HG03571 (cell line): ENCODE data around the gene HNRNPL.
"Not testable (repeated sequence)": the region's sequence is repeated elsewhere in the genome, so short reads cannot be mapped to it uniquely, and the experiment has no call there.

Source experiments
- ATAC-seq: cut with Tn5 transposase; IDR thresholded peaks from one replicate; pipeline ENCODE4 v1.9.1; 2021; ENCODE audit not compliant: unreplicated experiment

HNRNPL gene

DNA sequence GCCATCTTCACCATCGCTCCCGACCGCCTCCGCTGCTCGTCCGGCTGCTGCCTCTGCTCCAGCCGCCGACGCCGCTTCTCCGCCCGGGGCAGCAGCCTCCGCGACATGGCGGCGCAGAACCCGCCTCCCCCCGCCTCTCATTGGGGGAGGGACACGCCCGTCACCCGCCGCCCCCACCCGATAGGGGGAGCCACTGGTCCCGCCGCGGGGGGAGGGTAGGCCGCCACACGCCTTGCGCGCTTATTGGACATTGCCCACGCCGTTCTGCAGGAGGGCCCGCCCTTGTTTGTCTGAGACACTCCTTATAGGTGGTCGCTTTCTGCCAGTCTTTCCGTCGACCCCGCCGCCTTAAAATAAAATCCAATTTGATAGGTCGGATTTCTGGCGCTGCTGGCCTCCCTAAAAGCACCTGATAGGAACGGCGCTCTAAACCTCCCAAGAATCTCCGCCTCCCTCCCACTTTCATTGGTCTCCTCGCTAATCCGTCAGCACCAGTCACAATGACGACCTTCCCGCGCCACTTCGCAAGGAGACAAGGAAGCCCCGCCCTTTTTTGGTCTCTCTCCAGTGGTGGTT lies at the start of gene HNRNPL:
Gene HNRNPL, minus strand, starts transcription at position 127 of the 576 bp plus-strand sequence. Its CDS starts 20 bp downstream, at position 107.
- peak; percentile 48 for ATAC-seq

DNA sequence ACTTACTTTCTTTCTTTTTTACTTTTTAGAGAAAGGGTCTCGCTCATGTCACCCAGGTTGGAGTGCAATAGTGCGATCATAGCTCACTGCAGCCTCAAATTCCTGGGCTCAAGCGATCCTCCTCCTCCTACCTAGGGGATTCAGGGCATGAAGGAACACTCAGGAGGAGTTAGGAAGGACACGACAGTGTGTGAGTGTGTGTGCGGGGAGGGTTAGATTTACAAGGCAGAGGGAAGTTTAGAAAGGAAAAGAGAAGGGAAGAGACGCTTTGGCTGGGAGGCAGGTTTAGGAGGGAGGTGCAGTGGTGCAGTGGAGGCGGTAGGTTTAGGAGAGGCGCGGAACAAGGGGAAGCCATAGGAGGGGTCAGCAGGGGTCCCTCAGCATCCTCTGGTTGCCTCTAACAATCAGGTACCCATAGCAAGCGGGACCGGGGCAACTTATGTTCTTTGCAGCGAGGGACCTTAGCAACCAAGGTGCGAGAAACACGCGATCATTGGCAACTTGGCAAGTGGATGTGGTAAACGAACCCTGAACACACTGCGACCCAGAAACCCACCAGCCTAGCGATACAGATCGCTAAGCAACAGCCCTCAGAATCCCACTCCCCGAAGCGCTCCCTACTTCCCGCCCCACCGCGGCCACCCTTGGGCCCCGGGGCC lies 49.1 kb upstream of the HNRNPL start:
- peak; percentile 2 for ATAC-seq

DNA sequence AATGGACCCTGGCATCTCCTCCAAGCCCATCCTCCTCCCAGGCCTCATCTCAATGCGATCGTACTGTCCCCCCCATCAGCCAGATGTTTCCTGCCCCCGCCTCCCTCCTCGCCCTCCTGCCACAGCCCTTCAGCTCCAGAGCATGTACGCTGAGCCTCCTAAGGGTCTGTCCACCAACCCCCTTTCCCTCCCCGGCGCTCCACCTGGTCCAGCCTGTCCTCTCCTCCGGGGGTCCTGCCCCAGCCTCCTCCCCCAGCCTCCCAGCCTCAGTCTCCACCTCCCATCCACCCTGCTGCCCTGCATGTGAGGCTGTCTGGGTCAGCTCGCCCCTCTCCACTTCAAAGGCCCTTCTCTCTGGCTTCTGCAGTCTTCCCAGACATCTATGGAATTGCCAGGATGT lies 45.2 kb upstream of the HNRNPL start:
- no peak for ATAC-seq

- no peak for ATAC-seq
Measured at GRCh38 chr19:38893341-38893771, 43.6 kb upstream of the HNRNPL start.

- no peak for ATAC-seq
Measured at GRCh38 chr19:38892841-38893240, 43.1 kb upstream of the HNRNPL start.

- no peak for ATAC-seq
Measured at GRCh38 chr19:38891771-38892170, 42.0 kb upstream of the HNRNPL start.

GRCh38 chr19:38890686-38891085 lies 40.9 kb upstream of the HNRNPL start:
- no peak for ATAC-seq

GRCh38 chr19:38889803-38890202 lies 40.0 kb upstream of the HNRNPL start:
- ATAC-seq = no peak

DNA sequence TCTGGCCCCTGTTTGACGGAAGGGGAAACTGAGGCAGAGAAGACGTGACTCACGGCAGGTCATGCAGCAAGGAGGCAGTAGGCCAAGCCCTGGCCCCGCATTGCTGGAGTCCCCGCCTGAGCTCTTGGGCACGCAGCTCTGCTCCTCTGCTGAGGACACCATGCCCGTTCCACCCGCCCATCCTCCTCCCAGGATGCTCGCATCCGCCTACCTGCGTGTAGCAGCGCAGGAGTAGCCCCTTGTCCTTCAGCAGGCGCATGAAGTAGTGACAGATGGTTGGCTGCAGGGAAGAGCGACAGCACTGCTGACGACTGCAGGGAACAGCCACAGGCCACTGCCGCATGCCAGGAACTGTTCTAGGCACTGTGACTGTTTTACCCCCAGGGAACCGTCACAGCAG lies 39.1 kb upstream of the HNRNPL start:
- no peak for ATAC-seq

DNA sequence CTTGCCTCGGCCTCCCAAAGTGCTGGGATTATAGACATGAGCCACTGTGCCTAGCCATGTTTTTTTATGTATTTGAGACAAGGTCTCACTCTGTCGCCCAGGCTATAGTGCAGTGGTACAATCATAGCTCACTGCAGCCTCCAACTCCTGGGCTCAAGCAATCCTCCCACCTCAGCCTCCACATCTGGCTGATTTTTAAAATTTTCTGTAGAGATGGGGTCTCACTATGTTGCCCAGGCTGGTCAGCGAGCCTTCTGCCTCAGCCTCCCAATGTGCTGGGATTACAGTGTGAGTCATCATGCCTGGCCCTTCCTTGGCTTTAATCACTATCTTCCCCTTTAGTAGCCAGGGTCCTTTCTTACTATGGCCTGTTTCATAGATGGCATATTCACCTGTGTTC lies 34.9 kb upstream of the HNRNPL start:
- ATAC-seq = not testable (repeated sequence)

- no peak for ATAC-seq
Measured at GRCh38 chr19:38883286-38883685, 33.5 kb upstream of the HNRNPL start.

DNA sequence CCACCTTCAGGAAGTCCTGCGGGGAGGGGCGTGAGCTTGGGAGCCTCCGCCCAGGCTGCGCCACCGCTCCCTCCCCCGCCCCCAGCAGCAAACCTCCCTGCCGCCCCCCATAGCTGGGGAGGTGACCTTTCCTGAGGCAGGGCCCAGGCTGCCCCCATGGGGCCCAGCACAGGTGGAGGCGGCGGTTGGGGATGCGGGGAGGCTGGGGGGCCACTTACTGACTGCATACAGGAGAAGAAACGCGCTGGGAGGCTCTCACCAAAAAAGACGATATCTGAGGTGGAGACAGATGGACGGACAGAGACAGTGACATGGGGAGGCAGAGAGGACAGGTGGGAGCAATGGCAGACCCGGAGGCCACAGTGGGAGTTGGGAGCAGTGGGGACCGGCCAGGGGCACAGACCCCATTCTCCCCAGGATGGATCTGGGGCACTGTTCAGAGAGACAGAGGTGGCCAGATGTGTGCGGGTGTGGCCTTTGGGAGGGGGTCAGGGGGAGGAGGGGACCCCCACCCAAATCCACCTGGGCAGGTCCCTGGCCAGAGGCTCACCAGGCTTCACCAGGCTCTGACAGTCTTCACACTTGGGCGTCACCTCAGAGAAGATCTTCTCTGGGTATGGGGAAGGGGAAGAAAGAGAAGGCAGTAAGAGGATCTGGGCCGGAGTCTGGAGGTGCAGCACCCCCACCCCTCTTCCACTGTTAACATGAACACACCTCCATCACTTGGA lies 31.3 kb upstream of the HNRNPL start:
- ATAC-seq = no peak

- no peak for ATAC-seq
Measured at GRCh38 chr19:38880076-38880881, 30.5 kb upstream of the HNRNPL start.

DNA sequence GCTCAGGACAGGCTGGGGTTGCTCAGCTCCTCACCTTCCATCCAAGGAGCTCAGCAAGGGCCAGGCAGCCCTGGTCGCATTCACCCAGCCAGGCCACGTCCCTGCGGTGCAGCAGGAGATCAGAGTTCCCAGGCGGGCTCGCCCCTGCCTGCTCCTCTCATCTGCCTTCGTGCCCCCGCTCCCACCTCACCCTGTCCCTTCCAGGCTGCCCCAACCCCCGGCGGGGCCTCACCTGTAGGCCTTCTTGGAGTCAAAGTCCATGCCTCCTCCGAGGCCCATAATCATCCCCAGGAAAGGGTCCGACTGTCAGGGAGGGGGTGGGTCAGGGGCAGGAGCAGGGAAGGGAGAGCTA lies 29.6 kb upstream of the HNRNPL start:
- ATAC-seq = no peak

- no peak for ATAC-seq
Measured at GRCh38 chr19:38878575-38879399, 29.0 kb upstream of the HNRNPL start.

GRCh38 chr19:38877781-38878574 lies 28.2 kb upstream of the HNRNPL start, which contains the start of gene RINL:
Gene RINL (minus strand): TSS chr19:38878275. CDS start chr19:38876742, 1,533 bp downstream.
- ATAC-seq = no peak

DNA sequence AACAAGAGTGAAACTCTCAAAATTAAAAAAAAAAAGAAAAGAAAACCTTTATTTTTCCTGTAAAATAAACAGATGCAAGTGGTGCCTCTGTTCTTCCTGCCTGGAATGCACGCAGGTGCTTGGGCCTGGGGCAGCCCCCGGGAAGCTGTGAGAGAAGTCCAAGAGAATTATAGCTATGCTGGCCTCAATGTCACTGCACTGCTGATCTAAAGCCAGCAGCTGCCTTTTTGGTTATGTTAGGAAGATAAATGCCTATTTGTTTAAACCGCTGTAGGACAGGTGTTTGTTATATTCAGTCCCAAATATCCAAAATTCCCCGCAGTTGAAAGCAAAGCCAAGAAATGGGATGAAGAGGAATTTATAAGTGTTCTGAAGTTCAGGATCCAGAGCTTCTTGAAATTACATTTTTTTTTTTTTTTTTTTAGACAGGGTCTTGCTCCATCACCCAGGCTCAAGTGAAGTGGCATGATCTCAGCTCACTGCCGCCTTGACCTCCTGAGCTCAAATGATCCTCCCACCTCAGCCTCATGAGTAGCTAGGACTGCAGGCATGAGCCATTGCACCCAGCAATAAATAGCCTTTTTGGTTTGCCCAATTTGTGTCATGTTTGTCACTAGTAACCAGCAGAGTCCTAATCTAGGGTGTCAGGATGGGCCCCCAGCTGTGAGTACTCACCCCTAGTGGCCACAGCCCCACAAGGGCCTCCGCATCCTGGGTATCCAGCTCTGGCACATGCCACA lies 26.0 kb upstream of the HNRNPL start:
- ATAC-seq = no peak

DNA sequence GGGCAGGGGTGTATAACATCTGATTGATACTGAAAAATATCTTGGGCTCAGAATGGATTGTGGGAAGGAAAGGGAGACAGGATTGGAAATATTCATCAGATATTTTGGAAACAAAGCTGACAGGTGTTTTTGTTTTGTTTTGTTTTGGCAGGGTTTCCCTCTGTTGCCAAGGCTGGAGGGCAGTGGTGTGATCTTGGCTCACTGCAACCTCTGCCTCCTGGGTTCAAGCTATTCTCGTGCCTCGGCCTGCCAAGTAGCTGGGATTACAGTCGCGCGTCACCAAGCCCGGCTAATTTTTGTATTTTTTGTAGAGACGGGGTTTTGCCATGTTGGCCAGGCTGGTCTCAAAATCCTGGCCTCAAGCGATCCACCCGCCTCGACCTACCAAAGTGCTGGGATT lies 23.6 kb upstream of the HNRNPL start:
- not testable (repeated sequence) for ATAC-seq

DNA sequence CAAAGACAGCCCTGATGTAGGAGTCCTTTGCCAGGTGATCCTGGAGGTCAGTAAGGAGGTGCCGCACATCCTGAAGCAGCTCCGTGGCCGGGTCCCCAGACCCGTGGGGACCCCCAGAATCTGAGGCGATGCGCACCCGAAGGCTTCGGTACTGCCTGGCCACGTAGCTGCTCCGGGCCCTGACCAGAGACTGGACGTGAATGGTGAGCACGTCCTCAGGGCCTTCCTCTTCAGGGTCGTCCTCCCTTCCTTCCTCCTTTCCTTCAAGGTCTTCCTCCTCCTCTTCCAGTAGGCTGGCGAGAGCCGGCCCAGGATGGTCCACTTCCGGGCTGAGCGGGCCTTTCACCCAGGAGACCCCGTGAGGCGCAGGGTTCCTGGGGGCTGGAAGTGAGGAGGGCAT lies 20.8 kb upstream of the HNRNPL start:
- ATAC-seq = no peak
